Stimulated activated naive B cell treated with anti-CD40 and anti-IgM and Interleukin-4, amounts not matched to agents 10 μg/mL and 1 μg/mL and 100 μg/mL, for 72 hours (primary cell): ENCODE results near the gene PPM1G.
A peak's percentile ranks its signal among the peaks of the same experiment; 100 is the strongest.
"Not testable (repeated sequence)": the region's sequence is repeated elsewhere in the genome, so short reads cannot be mapped to it uniquely, and the experiment has no call there.

Experiments
- ATAC-seq, 2 donors: fragments of 150-1000 bp; cut with Tn5 transposase; replicated peaks; 2 replicates each; pipeline ENCODE4 v1.10.0; 2021; ENCODE audit warnings: moderate library complexity in 1 of 2
- DNase-seq: peaks from one replicate; pipeline ENCODE4 v3.0.0; 2021
- H3K27ac Mint-ChIP-seq: one replicate; pipeline ENCODE4 v1.8.0; 2022; ENCODE audit warnings: mild to moderate bottlenecking, mixed read lengths
- H3K27me3 Mint-ChIP-seq, 2 donors: one replicate each; pipeline ENCODE4 v1.8.0; 2022; ENCODE audit warnings: mixed read lengths in 2 of 2
- H3K36me3 Mint-ChIP-seq, 2 donors: one replicate each; pipeline ENCODE4 v1.8.0; 2022; ENCODE audit warnings: mixed read lengths in 2 of 2, mild to moderate bottlenecking in 1 of 2
- H3K4me1 Mint-ChIP-seq, 2 donors: one replicate each; pipeline ENCODE4 v1.8.0; 2022; ENCODE audit warnings: mixed read lengths in 2 of 2, mild to moderate bottlenecking in 1 of 2
- H3K4me3 Mint-ChIP-seq, 2 donors: one replicate each; pipeline ENCODE4 v1.8.0; 2022; ENCODE audit warnings: mild to moderate bottlenecking in 2 of 2, mixed read lengths in 2 of 2, moderate library complexity in 1 of 2
- H3K9me3 Mint-ChIP-seq, 2 donors: one replicate each; pipeline ENCODE4 v1.8.0; 2022; ENCODE audit warnings: mixed read lengths in 2 of 2, mild to moderate bottlenecking in 1 of 2

Gene PPM1G

DNA sequence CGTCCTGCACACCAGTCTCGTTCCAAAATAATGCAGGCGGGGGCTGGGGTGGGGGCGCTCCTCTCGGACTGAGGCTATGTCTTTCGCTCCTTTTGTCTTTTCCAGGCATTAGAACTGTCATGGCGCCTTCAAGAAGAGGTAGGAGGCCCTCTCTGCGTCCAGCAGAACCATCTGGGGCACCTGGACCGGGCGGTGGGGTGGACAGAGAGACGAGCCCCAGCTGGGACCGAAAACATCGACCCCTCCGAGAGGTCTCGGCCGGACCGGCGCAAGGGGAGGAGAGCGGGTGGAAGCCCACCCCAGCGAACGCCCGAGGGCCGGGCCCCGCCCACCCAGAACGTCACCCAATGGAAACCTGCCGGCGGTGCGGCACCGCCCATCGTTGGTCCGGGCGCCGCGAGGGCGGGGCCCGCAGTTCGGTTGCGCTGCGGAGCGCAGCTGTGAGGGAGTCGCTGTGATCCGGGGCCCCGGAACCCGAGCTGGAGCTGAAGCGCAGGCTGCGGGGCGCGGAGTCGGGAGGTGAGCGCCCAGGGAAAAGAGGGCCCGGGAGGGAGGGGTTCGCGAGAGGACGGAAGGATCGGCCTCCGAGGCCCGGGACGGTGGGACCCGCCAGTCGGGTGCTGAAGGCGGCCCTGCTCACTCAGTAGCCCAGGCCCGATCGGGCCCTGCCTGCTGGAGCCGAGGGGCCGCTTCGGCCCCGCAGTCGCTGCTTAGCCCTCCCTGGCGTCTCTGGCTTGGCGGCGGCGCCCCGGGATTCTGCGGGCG lies 19.0 kb upstream of the PPM1G start, which contains the start of gene NRBP1:
TSS of gene NRBP1 (plus strand) at position 419 of the 765 bp plus-strand sequence. CDS start 4,643 bp downstream, outside the sequence.
- H3K27ac Mint-ChIP-seq: peak within 1 kb of the TSS; percentile 98
- peak; percentile 87 for DNase-seq
- ATAC-seq: peak; percentile 91 to 94
- peaks cover 15 to 36% of the 10 kb centered on the region in 2 donors for H3K4me1 Mint-ChIP-seq
- peaks cover 4 to 7% of the 10 kb centered on the region in 2 donors for H3K36me3 Mint-ChIP-seq
- H3K9me3 Mint-ChIP-seq: no peaks in the 10 kb centered on the region
- H3K4me3 Mint-ChIP-seq: peak within 1 kb of the TSS; percentile 96 to 99
- H3K27me3 Mint-ChIP-seq: no peaks in the 10 kb centered on the region

GRCh38 chr2:27427863-27428212 lies 18.4 kb upstream of the PPM1G start:
- Mint-ChIP-seq H3K4me3 (peak overlapping the region; percentile 96 to 99), H3K27ac (peak overlapping the region; percentile 98), H3K27me3 (no peaks in the 10 kb centered on the region), H3K9me3 (no peaks in the 10 kb centered on the region), H3K4me1 (peaks cover 15 to 31% of the 10 kb centered on the region in 2 donors), H3K36me3 (peaks cover 0 to 3% of the 10 kb centered on the region in 2 donors)
- ATAC-seq (no peak), DNase-seq (no peak)

- DNase-seq, H3K27me3 Mint-ChIP-seq, H3K4me3 Mint-ChIP-seq, H3K27ac Mint-ChIP-seq, ATAC-seq, H3K36me3 Mint-ChIP-seq, H3K9me3 Mint-ChIP-seq: not testable (repeated sequence)
- H3K4me1 Mint-ChIP-seq: peaks cover 8 to 23% of the 10 kb centered on the region in 2 donors
These were observed 15.6 kb upstream of the PPM1G start for GRCh38 chr2:27425039-27425438.

DNA sequence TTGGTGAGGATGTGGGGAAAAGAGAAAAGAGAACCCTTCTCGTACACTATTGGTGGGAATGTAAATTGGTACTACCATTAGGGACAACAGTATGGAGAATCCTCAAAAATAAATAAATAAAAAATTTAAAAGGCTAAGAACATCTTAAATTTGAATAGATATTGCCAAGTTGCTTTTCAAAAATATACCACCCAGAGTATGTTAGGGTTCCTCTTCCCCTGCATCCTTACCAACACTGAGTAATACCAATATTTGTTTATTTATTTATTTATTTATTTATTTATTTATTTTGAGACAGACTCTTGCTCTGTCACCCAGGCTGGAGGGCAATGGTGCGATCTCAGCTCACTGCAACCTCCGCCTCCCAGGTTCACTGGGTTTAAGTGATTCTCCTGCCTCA lies 13.6 kb upstream of the PPM1G start:
- ATAC-seq: no peak
- no peaks in the 10 kb centered on the region for H3K36me3 Mint-ChIP-seq
- no peaks in the 10 kb centered on the region for H3K9me3 Mint-ChIP-seq
- H3K27me3 Mint-ChIP-seq: no peaks in the 10 kb centered on the region
- H3K4me1 Mint-ChIP-seq: peaks cover 5 to 7% of the 10 kb centered on the region in 2 donors
- no peak overlapping the region for H3K4me3 Mint-ChIP-seq
- no peak overlapping the region for H3K27ac Mint-ChIP-seq
- DNase-seq: no peak

DNA sequence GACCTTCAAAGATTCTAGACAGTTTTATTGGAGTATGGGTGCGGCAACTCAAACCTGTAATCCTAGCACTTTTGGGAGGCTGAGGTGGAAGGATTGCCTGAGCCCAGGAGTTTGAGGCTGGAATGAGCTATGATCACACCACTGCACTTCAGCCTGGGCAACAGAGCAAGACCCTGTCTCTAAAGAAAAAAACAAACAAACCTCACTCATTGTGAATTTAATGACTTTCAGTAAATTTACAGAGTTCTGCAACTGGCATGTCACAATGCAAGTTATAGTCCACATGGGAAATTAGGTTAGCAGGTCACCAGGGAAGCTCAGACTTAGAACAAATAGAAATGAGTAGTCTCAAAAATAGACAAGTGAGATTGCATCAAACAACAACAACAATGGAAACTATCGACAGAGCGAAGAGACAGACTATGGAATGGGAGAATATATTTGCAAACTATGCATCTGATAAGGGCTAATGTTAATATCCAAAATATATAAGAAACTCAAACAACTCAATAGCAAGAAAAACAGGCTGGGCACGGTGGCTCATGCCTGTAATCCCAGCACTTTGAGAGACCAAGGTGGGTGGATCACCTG lies 12.4 kb upstream of the PPM1G start:
- no peaks in the 10 kb centered on the region for H3K36me3 Mint-ChIP-seq
- H3K27me3 Mint-ChIP-seq: no peaks in the 10 kb centered on the region
- no peak overlapping the region for H3K27ac Mint-ChIP-seq
- no peaks in the 10 kb centered on the region for H3K4me1 Mint-ChIP-seq
- no peak for ATAC-seq
- H3K9me3 Mint-ChIP-seq: no peaks in the 10 kb centered on the region
- H3K4me3 Mint-ChIP-seq: no peak overlapping the region
- DNase-seq: no peak

DNA sequence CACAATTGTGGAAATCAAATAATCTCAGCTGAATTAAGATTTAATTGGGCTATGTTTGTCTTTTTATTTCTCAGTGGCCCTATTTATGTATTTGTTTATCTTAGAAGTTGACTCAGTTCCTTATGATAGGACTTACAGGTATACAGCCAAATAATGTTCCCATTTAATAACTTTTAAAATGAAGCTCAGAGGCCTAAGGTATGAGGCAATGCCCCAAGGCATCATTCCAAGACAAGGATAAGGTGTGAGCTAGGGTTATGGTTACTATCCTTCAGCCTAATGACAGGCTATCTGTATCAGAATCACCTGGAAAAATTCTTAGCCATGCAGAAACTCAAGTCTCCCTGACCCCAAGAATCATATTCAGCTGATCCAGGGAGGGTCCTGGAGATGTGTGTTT lies 11.6 kb upstream of the PPM1G start:
- Mint-ChIP-seq H3K4me3 (no peak overlapping the region), H3K27me3 (no peaks in the 10 kb centered on the region), H3K27ac (no peak overlapping the region), H3K4me1 (no peaks in the 10 kb centered on the region), H3K9me3 (no peaks in the 10 kb centered on the region), H3K36me3 (no peaks in the 10 kb centered on the region)
- DNase-seq (no peak), ATAC-seq (no peak)

DNA sequence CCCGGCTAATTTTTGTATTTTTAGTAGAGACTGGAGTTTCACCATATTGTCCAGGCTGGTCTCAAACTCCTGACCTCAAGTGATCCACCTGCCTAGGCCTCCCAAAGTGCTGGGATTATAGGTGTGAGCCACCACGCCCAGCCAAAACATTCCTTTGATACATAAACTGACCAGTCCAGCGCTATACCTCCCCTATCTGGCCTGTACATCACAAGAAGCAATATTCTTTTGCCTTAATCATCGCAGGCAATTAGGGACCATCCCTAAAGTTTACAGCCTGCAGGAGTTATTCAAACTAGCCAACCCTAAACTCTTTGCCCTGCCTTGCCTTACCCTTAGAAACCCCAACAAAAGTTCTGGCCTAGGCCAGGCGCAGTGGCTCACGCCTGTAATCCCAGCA lies 6.8 kb upstream of the PPM1G start:
- Mint-ChIP-seq H3K36me3 (peaks cover 3% of the 10 kb centered on the region in 2 donors), H3K4me1 (no peaks in the 10 kb centered on the region), H3K4me3 (no peak overlapping the region), H3K9me3 (peaks cover 2 to 3% of the 10 kb centered on the region in 2 donors), H3K27me3 (peaks cover 5 to 15% of the 10 kb centered on the region in 2 donors), H3K27ac (no peak overlapping the region)
- ATAC-seq (no peak), DNase-seq (no peak)

- H3K27me3 Mint-ChIP-seq: peaks cover 5 to 15% of the 10 kb centered on the region in 2 donors
- ATAC-seq (no peak), DNase-seq (no peak)
- H3K27ac Mint-ChIP-seq: no peak overlapping the region
- peaks cover 2 to 7% of the 10 kb centered on the region in 2 donors for H3K9me3 Mint-ChIP-seq
- peaks cover 7 to 11% of the 10 kb centered on the region in 2 donors for H3K36me3 Mint-ChIP-seq
- H3K4me1 Mint-ChIP-seq: peaks cover 9 to 18% of the 10 kb centered on the region in 2 donors
- no peak overlapping the region for H3K4me3 Mint-ChIP-seq
These were observed 3.2 kb upstream of the PPM1G start for GRCh38 chr2:27412419-27413152.

GRCh38 chr2:27408601-27409320 lies 630 bp downstream of the PPM1G start:
- peaks cover 13 to 20% of the 10 kb centered on the region in 2 donors for H3K36me3 Mint-ChIP-seq
- H3K9me3 Mint-ChIP-seq: peaks cover 2 to 7% of the 10 kb centered on the region in 2 donors
- peaks cover 5 to 15% of the 10 kb centered on the region in 2 donors for H3K27me3 Mint-ChIP-seq
- H3K4me3 Mint-ChIP-seq: peak overlapping the region; percentile 90 to 95
- DNase-seq (no peak), ATAC-seq (peak; percentile 48 to 51)
- H3K27ac Mint-ChIP-seq: peak overlapping the region; percentile 95
- peaks cover 15 to 37% of the 10 kb centered on the region in 2 donors for H3K4me1 Mint-ChIP-seq

- Mint-ChIP-seq H3K9me3 (peaks cover 2 to 7% of the 10 kb centered on the region in 2 donors), H3K4me3 (peak overlapping the region; percentile 90 to 95), H3K36me3 (peaks cover 13 to 20% of the 10 kb centered on the region in 2 donors), H3K4me1 (peaks cover 15 to 37% of the 10 kb centered on the region in 2 donors), H3K27me3 (peaks cover 5 to 13% of the 10 kb centered on the region in 2 donors), H3K27ac (peak overlapping the region; percentile 91)
- no peak for DNase-seq
- no peak for ATAC-seq
These were observed 1.4 kb downstream of the PPM1G start for GRCh38 chr2:27407798-27408491.

DNA sequence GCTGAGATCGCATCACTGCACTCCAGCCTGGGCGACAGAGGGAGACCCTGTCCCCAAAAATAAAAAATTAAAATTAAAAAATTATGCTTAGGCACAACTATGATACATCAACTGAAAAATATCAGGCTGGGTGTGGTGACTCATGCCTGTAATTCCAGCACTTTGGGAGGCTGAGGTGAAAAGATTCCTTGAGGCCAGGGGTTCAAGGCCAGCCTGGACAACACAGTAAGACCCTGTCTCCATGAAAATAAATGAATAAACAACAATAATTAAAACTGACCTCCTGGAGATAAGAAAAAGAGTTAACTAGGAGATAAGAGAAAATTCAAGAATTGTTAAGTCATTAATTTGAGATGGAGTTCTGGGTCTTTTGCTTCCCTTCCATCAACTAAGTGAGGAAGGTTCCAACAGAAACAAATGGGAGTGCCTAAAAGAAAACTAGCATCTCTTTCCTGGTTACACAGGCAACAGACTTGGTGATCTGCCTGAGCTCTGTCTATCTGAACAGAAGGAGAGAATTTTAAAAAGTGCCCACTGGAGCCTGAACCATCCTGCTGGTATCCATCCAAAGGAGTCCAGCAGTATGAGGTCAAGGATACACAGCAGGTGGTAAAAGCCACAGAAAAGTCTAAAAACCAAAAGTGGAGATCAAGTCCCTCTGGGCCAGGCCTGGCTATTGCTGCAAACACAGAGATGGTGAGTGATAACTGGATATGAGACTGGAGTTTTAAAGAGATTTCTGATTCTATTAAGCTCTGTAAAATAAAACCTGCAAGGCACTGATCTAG lies 8.8 kb downstream of the PPM1G start:
- H3K27me3 Mint-ChIP-seq: no peaks in the 10 kb centered on the region
- H3K27ac Mint-ChIP-seq: peak overlapping the region; percentile 14
- ATAC-seq (no peak), DNase-seq (no peak)
- H3K9me3 Mint-ChIP-seq: no peaks in the 10 kb centered on the region
- peaks cover 10 to 39% of the 10 kb centered on the region in 2 donors for H3K4me1 Mint-ChIP-seq
- H3K4me3 Mint-ChIP-seq: no peak overlapping the region
- H3K36me3 Mint-ChIP-seq: peaks cover 20 to 33% of the 10 kb centered on the region in 2 donors

GRCh38 chr2:27398962-27399361 lies 10.4 kb downstream of the PPM1G start:
- Mint-ChIP-seq H3K9me3 (no peaks in the 10 kb centered on the region), H3K36me3 (peaks cover 22 to 31% of the 10 kb centered on the region in 2 donors), H3K4me1 (peaks cover 10 to 35% of the 10 kb centered on the region in 2 donors), H3K4me3 (no peak overlapping the region), H3K27ac (peak overlapping the region; percentile 9), H3K27me3 (no peaks in the 10 kb centered on the region)
- ATAC-seq (no peak), DNase-seq (no peak)

DNA sequence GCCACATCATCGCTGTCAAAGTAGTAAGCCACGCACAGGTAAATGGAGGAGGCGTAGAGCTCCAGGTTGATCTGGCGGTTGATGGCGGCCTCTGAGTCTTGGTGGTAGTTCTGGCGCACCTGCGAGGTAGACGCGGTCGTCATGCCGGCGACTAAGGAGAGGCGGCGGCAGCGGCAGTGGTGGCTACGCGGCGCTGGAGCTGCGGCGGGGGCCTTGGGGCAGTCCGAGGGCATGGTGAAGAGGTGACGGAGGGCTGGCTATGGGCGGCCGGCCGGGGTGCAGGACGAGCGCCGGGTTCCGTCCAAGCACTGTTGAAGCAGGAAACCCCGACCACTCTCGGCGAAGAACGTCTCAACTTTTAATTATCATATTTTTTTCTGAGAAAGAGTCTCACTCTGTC lies 16.2 kb downstream of the PPM1G start:
- no peak overlapping the region for H3K4me3 Mint-ChIP-seq
- no peak for ATAC-seq
- peaks cover 31 to 41% of the 10 kb centered on the region in 2 donors for H3K36me3 Mint-ChIP-seq
- peaks cover 9 to 17% of the 10 kb centered on the region in 2 donors for H3K4me1 Mint-ChIP-seq
- H3K27ac Mint-ChIP-seq: no peak overlapping the region
- no peaks in the 10 kb centered on the region for H3K27me3 Mint-ChIP-seq
- no peak for DNase-seq
- no peaks in the 10 kb centered on the region for H3K9me3 Mint-ChIP-seq
